HG03565 (cell line): ENCODE results near the gene NTF4.
"Not testable (repeated sequence)": the region's sequence is repeated elsewhere in the genome, so short reads cannot be mapped to it uniquely, and the experiment has no call there.

ENCODE experiments used
- ATAC-seq: cut with Tn5 transposase; IDR thresholded peaks from one replicate; pipeline ENCODE4 v1.9.1; 2021; ENCODE audit warnings: mild to moderate bottlenecking, moderate library complexity; ENCODE audit not compliant: unreplicated experiment

The NTF4 gene

GRCh38 chr19:49091391-49092038, 26.9 kb upstream of the NTF4 start:
- no peak for ATAC-seq

DNA sequence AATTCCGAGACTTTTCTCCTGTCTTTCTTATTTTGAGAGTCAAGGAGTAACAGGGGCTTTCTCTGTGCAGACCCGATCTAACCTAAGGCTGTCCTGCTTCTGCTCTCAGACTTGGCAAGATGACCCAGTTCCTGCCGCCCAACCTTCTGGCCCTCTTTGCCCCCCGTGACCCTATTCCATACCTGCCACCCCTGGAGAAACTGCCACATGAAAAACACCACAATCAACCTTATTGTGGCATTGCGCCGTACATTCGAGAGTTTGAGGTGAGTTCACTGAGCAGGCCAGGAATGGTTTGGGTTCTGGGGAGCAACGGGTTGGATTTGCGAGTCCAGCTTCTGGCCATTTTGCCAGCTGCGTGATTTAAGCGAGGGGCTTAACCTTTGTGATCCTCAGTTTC, 21.7 kb upstream of the NTF4 start:
- ATAC-seq, result no peak

DNA sequence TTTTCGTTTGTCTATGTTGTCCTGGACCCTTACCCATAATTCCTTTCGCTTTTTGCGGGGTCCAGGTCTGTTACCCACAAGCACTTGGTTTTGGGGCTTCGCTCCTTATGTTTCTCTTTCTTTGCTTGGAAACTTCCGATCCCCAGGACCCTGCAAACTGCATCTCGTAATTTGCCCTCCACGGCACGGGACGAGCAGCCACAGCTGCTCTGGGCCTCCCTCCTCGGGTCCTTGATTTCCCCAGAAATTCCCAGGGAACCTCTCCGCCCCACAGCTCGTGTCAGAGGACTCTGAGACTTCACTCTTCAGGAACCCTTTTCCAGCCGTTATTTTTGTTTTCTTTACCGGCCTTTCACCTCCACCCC, 21.2 kb upstream of the NTF4 start:
- no peak for ATAC-seq

GRCh38 chr19:49085020-49085867, 20.6 kb upstream of the NTF4 start, which contains the start of gene SNRNP70:
Gene SNRNP70 (plus strand): TSS chr19:49085451. CDS start chr19:49086415, 964 bp downstream.
- peak; percentile 84 for ATAC-seq

DNA sequence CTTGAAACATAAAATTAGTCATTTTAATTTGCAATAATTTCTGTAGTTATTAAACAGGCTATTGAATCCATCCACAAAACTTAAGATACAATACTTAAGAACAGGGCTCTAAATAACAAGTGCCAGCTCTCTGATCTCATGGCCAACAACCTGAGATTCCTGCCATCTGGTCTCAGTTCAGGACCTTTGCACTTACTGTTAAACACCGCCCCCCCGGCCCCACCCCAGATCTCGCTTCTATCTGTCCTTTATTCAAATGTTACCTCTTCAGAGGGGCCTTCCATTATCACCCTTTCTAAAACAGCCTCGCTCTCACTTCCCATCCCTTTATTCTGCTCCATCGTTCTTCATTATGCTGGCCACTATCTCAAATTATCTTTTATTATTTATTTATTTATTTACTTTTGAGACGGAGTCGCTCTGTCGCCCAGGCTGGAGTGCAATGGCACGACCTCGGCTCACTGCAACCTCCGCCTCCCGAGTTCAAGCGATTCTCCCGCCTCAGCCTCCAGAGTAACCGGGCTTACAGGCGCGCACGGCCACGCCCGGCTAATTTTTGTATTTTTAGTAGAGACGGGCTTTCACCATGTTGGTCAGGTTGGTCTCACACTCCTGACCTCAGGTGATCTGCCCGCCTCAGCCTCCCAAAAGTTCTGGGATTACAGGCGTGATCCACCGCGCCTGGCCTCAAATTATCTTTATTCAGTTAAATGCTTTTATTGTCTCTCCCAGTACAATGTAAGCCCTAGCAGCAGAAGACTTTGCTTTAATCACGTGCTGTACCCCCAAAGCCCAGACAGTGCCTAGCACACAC, 19.8 kb upstream of the NTF4 start:
- no peak for ATAC-seq

DNA sequence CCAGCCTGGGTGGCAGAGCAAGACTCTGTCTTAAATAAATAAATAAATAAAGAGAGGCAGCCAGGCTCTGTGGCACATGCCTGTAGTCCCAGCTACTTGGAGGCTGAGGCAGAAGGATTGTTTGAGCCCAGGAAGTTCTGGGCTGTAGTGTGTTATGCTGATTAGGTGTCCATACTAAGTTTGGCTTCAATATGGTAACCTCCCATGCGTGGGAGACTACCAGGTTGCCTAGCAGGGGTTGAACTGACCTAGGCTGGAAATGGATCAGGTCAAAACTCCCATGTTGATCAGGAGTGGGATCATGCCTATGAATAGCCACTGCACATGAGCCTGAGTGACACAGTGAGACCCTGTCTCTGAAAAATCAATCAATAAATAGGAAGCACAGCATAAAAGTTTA, 16.7 kb upstream of the NTF4 start:
- ATAC-seq, result no peak

- ATAC-seq, result no peak
Measured at GRCh38 chr19:49080392-49080791, 15.8 kb upstream of the NTF4 start.

- not testable (repeated sequence) for ATAC-seq
Measured at GRCh38 chr19:49074869-49075268, 10.3 kb upstream of the NTF4 start.

GRCh38 chr19:49073514-49074378, 9.1 kb upstream of the NTF4 start:
- no peak for ATAC-seq

GRCh38 chr19:49071860-49072547, 7.4 kb upstream of the NTF4 start:
- ATAC-seq, result no peak

GRCh38 chr19:49070416-49070815, 5.8 kb upstream of the NTF4 start:
- no peak for ATAC-seq

DNA sequence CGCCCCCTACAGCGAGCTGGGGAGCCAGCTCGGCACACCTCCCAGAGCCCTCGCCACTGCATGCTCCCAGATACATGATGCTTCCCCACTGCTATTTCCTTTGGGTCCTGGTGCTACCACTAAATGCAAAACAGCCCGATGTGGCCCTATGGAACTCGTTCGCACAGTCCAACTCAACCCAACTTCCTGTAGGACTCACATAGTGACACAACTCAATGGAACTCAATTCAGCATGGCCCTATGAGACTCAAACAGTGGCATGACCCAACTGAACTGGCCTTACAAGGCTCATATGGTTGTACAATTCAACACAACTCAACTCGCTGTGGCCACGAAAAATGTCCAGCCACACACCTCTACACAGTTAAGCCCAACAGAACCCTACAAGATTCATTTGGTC, 4.4 kb upstream of the NTF4 start:
- ATAC-seq, result no peak

- no peak for ATAC-seq
Measured at GRCh38 chr19:49067554-49067953, 2.9 kb upstream of the NTF4 start.

GRCh38 chr19:49065905-49066512, 1.4 kb upstream of the NTF4 start:
- no peak for ATAC-seq

- no peak for ATAC-seq
Measured at GRCh38 chr19:49064029-49064629, 489 bp downstream of the NTF4 start.

GRCh38 chr19:49061445-49061844, 3.2 kb downstream of the NTF4 start:
- ATAC-seq, result no peak

DNA sequence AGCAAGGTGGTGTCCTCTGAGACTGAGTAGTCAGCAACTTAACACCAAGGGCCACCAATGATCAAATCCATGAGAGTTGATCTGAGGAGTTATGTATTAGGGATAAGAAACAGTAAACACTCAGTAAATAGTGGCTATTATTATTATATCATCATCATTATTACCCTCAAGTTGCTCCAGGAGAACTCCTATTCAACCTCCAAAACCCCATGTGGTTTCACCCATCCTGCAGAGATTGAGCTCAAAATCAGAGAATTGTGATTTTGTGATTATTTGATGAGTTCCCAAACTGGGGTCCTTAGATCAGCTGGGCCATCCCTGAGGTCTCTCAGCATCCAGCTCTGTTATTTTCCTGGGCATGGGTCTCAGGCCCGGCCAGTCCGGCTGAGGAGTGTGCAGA, 3.6 kb downstream of the NTF4 start:
- no peak for ATAC-seq

GRCh38 chr19:49059053-49059452, 5.6 kb downstream of the NTF4 start:
- no peak for ATAC-seq

GRCh38 chr19:49058562-49058961, 6.1 kb downstream of the NTF4 start:
- ATAC-seq, result no peak
